HG02759 (cell line): ENCODE measurements around the gene NUMB.
"Not testable (repeated sequence)": the region's sequence is repeated elsewhere in the genome, so short reads cannot be mapped to it uniquely, and the experiment has no call there.

ENCODE experiments used
- ATAC-seq: cut with Tn5 transposase; IDR thresholded peaks from one replicate; pipeline ENCODE4 v1.9.1; 2021; ENCODE audit warnings: mild to moderate bottlenecking, moderate library complexity; ENCODE audit not compliant: unreplicated experiment

The NUMB gene

DNA sequence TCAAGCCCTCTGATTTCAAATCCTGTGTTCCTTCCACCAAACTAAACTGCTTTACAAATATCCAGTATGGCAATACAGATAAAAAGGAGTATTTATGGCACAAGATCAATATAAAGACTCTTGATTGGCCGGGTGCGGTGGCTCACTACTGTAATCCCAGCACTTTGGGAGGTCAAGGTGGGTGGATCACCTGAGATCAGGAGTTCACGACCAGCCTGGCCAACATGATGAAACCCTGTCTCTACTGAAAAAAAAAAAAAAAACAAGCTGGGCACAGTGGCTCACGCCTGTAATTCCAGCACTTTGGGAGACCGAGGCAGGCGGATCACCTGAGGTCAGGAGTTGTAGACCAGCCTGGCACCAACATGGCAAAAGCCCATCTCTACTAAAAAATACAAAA, 35.3 kb downstream of the NUMB start:
- not testable (repeated sequence) for ATAC-seq

GRCh38 chr14:73422515-73422914, 35.8 kb downstream of the NUMB start:
- no peak for ATAC-seq

DNA sequence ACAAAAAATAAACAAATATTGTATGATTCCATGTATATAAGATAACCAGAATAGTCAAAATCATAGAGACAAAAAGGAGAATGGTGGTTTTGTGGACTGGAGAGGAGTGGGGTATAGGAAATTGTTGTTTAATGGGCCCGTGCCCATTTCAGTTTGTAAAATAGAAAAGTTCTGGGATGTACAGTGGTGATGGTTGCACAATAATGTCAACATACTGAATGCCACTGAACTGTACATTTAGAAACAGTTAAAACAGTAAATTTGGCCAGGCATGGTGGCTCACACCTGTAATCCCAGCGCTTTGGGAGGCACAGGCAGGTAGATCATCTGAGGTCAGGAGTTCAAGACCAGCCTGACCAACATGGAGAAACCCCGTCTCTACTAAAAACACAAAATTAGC, 40.1 kb downstream of the NUMB start:
- ATAC-seq = no peak

- ATAC-seq = not testable (repeated sequence)
Measured at GRCh38 chr14:73406248-73406647, 52.1 kb downstream of the NUMB start.

- ATAC-seq = no peak
Measured at GRCh38 chr14:73403181-73403752, 55.1 kb downstream of the NUMB start.

DNA sequence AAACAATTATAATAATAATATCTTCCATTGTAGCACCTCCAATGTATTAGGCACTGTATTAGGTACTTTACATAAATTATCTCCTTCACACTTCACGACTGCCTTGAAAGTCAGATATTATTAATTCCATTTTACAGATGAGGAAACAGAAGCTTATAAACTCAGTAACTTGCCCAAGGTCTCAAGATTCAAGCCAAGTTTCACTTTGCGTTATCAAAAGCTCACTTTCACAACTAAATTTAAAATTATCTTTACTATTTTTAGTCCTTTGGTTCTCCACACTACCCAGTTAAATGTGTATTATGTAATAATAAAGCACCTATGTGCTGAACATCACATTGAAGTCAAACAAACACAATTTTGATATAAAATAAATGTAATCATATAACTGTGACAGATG, 55.8 kb downstream of the NUMB start:
- ATAC-seq = no peak

- no peak for ATAC-seq
Measured at GRCh38 chr14:73397810-73398209, 60.5 kb downstream of the NUMB start.

DNA sequence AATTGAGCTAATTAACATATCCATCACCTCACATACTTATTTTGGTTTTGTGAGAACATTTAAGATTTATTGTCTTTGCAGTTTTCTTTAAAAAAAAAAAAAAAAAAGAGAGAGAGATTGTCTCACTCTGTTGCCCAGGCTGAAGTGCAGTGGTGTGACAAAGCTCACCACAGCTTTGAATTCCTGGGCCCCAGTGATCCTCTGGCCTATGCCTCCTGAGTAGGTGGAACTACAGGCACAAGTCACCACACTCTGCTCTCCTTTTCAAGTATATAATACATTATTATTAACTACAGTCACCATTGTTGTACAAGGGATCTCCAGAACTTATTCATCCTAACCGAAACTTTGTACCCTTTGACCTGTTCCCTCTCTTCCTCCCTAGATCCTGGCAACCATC, 64.0 kb downstream of the NUMB start:
- no peak for ATAC-seq

DNA sequence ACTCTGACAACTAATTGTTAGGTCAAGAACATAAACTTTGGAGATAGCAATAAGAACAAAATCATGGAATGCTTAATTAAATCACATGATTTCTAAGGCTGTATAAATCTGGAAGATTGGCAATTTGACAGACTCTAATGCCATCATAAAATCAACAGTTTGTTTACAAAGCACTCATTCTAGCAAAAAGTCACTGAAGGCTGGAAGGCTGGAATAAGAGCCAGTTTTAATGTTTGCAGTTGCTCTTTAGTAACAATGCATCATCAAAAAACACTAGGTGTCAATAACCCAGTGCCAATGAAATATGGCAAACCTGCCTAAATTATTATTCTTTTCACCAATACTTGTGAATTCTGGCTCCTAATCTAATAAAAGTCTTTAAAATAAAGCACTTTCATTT, 65.0 kb downstream of the NUMB start:
- no peak for ATAC-seq

DNA sequence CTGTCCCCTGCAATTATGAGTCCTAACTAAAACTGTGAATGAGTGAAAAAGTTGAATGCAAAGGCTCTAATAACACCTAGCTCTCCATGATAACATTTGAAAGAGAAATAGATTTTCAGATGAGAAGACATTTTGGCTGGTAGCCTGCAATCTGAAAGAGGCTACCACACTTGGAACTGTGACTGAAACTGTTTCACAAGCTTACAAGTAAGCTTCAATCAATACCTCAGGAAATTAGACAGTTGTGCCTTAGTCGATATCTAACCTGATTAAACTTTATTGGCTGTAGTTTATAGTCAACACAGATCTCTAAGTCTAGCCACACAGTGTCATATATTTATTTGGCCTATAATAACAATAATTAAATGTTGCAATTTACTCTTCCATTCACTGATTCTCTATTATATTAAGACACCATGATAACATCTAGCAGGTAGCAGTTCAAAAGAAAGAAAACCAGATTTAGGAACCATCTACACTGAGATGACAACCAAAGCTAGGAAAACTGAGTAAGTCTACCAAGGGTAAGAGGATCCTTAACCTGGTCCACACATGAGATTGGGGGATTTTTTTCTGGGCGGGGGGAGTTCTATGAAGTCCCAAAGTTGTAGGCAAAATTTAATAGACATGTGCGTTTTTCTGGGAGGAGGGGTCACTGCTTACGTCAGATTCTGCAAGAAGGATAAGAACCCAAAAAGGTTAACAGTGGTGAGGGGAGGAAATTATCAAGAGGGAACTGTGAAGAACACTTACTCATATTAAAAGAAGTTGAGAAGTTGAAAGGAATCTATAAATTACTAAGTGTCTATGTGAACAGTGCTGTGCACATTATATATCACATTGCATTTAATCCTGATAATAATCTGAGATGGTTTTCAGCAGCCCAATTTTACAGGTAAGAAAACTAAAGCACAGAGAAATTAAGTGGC, 65.8 kb downstream of the NUMB start:
- no peak for ATAC-seq

GRCh38 chr14:73387860-73388259, 70.5 kb downstream of the NUMB start:
- not testable (repeated sequence) for ATAC-seq

- no peak for ATAC-seq
Measured at GRCh38 chr14:73386342-73386741, 72.0 kb downstream of the NUMB start.

DNA sequence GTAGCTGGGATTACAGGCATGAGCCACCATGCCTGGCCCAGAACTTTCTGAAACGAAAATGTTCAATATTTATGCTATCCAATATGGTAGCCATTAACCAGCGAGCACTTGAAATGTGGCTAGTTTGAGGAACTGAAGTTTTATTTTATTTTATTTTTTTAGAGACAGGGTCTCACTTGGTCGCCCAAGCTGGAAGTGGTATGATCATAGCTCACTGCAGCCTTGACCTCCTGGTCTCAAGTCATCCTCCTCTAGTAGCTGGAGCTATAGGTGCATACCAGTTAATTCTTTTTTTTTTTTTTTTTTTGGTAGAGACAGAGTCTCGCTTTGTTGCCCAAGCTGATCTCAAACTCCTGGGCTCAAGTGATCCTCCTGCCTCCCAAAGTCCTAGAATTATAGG, 73.3 kb downstream of the NUMB start:
- ATAC-seq = peak; percentile 52

DNA sequence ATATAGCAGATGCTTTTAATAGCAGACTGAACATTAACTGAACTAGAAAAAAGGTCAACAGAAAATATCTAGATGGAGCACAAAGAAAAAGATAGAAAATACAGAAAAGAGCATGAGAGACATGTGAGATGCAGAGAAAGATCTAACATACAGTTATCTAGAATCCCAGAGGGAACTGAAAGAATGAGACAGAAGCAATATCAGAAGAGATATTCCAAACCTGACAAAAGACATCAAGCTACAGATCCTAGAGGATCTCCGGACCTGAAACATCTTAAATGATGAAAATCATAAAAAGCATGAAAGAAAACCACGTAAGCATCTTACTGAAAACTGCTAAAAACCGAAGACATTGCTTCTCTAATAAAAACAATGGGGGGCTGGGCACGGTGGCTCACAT, 75.0 kb downstream of the NUMB start:
- no peak for ATAC-seq

GRCh38 chr14:73381380-73382013, 76.8 kb downstream of the NUMB start:
- ATAC-seq = no peak

- no peak for ATAC-seq
Measured at GRCh38 chr14:73376585-73376984, 81.8 kb downstream of the NUMB start.

DNA sequence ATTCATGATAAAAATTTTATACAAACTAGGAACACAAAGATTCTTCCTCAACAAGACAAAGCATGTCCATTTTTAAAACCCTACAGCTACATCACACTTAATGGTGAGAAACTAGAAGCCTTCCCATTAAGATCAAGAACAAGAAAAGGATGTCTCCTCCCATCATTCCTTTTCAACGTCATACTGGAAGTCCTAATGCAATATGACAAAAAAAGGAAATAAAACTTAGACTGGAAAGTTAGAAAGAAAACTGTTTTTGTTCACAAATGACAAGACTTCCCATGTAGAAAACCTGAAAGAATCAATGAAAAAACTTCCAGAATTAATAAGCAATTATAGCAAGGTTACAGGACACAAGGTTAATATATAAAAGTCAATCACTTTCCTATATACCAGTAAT, 82.5 kb downstream of the NUMB start:
- ATAC-seq = no peak

GRCh38 chr14:73374218-73374617, 84.1 kb downstream of the NUMB start:
- ATAC-seq = no peak

DNA sequence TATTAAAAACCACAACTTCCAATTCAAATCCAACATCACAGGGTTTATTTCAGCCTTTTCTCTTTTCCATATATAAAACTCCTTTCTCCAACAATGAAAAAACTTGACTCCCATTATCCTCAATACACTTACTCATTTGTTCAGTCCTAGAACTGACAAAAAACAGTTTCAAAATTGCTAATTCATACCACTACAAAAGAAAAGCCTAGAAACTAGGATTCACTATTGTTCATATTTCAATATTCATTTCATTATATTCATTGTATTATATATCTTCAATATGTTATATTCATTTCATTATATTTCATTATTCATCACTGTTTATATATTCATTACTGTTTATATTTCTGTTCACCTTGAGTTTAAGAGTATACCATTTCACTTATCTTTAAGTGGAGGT, 85.8 kb downstream of the NUMB start:
- no peak for ATAC-seq

DNA sequence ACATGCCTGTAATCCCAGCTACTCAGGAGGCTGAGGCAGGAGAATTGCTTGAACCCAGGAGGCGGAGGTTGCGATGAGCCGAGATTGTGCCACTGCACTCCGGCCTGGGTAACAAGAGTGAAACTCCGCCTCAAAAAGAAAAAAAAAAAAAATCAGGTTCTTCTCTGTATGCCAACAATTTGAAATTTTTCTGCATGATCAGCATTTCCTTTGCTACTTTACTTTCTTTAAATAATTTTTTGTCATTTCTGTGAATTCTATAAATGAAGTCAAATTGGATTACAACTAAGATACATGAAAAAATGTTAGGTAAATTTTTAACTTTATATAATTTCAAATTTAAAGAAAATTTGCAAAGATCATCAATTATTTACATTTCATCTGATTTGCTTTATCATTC, 87.8 kb downstream of the NUMB start:
- ATAC-seq = no peak

DNA sequence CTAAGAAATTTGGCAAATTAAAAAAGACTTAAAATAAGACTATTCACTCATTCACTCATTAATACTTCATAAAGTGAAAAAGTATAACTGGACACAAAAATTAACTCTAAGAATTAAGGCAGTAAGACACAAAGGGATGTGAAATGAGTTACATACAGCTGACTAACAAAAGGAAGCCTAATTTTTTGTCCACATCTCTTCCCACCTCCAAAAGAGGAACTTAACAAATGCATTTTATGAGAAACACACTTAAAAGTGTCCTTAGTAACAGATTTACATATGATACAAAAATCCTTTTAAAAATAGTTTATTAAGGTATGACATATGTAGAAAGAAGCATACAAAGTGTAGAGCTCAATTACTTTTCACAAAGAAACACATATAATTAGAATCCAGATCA, 88.9 kb downstream of the NUMB start:
- ATAC-seq = no peak

GRCh38 chr14:73368616-73369015, 89.7 kb downstream of the NUMB start:
- ATAC-seq = no peak
